ENCODE results near the gene MRPL24. TPM values are rescaled to one million over a fixed set of nuclear protein-coding genes. Genes with fewer than 3 reads are reported as not detected.

Gene MRPL24
- total RNA-seq, 2 donors from 2014 or later = 39.1 to 86.7 TPM

DNA sequence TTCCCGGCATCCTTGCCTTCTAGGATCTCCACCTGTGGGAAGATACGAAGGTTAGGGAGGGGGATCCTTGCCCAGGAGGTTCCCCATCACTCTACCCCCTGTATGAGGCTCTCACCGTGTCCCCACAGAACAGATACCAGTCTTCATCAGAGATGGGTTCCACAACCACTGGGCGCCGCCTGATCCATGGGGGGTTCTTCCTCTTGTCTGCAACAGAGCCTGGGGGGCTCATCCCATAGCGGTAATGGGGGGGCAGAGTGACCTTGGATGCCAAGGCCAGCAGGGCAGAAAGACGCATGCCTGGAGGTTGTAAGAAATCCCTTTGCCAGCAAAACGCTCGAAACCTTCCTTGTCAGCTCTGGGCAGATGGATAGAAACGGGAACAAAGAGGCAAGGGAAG is 2.5 kb downstream of the MRPL24 start:
- no peaks in the 10 kb centered on the region for H3K4me1 ChIP-seq
- H3K9me3 ChIP-seq = no peaks in the 10 kb centered on the region
- peaks cover 3% of the 10 kb centered on the region for H3K36me3 ChIP-seq
- H3K27me3 ChIP-seq = no peaks in the 10 kb centered on the region
- no peak overlapping the region for H3K9ac ChIP-seq (ENCODE audit: low read depth in 2 of 2, low read length in 2 of 2)
- H3K4me3 ChIP-seq = no peak overlapping the region
- no peak overlapping the region for H3K27ac ChIP-seq
- no peak for DNase-seq
- intact Hi-C loops (cut with DNase I) = loop anchor here (5.0 kb wide), 1 partner anchor 34 kb away; no protein-coding TSS in a partner anchor
- TF ChIP-seq, protein P1, sequence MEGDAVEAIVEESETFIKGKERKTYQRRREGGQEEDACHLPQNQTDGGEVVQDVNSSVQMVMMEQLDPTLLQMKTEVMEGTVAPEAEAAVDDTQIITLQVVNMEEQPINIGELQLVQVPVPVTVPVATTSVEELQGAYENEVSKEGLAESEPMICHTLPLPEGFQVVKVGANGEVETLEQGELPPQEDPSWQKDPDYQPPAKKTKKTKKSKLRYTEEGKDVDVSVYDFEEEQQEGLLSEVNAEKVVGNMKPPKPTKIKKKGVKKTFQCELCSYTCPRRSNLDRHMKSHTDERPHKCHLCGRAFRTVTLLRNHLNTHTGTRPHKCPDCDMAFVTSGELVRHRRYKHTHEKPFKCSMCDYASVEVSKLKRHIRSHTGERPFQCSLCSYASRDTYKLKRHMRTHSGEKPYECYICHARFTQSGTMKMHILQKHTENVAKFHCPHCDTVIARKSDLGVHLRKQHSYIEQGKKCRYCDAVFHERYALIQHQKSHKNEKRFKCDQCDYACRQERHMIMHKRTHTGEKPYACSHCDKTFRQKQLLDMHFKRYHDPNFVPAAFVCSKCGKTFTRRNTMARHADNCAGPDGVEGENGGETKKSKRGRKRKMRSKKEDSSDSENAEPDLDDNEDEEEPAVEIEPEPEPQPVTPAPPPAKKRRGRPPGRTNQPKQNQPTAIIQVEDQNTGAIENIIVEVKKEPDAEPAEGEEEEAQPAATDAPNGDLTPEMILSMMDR (IDR thresholded peaks at IDR 0.05) = no peak

GRCh38 chr1:156733989-156734584 is 6.8 kb downstream of the MRPL24 start:
- DNase-seq = no peak
- Histone ChIP-seq H3K27me3 (no peaks in the 10 kb centered on the region), H3K9me3 (no peaks in the 10 kb centered on the region), H3K9ac (ENCODE audit: low read depth in 2 of 2, low read length in 2 of 2) (no peak overlapping the region), H3K27ac (no peak overlapping the region), H3K36me3 (peaks cover 3% of the 10 kb centered on the region), H3K4me1 (no peaks in the 10 kb centered on the region), H3K4me3 (no peak overlapping the region)
- intact Hi-C loops (cut with DNase I) = no loop called here
- TF ChIP-seq, protein P1 (IDR thresholded peaks at IDR 0.05) = no peak

DNA sequence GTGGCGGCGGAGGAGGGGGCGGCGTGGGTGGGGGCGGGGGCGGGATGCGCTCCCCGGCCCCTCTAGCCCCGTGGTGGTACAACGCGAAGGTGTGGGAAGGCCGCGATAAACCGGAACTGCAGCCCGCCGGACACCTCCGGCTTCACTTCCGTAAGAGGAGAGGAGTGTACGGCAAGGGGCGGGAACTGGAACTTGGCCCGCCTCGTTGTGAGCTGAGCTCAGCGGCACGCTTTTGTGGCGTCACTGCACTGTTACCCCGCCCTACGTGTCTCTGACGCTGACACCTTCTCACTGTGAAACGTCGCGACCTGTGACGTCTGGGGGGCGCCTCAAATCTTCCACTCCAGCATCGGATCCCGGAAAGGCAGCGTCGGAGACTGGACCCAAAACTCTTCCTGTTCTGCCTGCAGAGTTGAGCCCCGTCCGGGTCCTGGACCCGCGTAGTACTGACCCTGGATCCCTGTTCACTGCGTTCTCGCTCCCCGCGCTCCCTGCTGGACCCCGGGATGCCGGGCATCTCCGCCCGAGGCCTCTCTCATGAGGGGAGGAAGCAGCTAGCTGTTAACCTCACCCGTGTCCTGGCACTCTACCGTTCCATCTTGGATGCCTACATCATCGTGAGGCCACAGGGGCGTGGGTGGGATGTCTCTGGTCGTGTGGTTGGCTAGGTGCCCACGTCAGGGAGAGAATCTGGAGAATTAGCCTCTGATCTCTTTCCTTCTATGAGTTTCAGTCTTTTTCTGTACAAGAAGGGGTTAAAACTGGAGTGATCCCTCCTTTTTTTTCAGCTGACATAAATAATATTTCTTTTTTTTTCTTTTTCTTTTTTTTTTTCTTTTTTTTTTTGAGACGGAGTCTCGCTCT is 12.1 kb downstream of the MRPL24 start, which contains the start of gene ISG20L2:
ISG20L2 (minus strand) TSS at position 168 of the 864 bp plus-strand sequence. CDS start 1,114 bp downstream, outside the sequence.
- TF ChIP-seq, protein P1 (IDR thresholded peaks at IDR 0.05) = no peak
- intact Hi-C loops (cut with DNase I) = loop anchor here (5.0 kb wide), 1 partner anchor 38 kb away; the partner anchor contains the start of gene PRCC
- Histone ChIP-seq H3K9me3 (no peaks in the 10 kb centered on the region), H3K27ac (peak within 1 kb of the TSS; percentile 91), H3K4me1 (peaks cover 28% of the 10 kb centered on the region), H3K4me3 (peak within 1 kb of the TSS; percentile 89), H3K27me3 (no peaks in the 10 kb centered on the region), H3K36me3 (no peaks in the 10 kb centered on the region), H3K9ac (ENCODE audit: low read depth in 2 of 2, low read length in 2 of 2) (peak within 1 kb of the TSS; percentile 89 to 97)
- DNase-seq = peak; percentile 96

- Histone ChIP-seq H3K4me3 (peak within 1 kb of the TSS; percentile 89), H3K4me1 (peaks cover 28% of the 10 kb centered on the region), H3K27me3 (no peaks in the 10 kb centered on the region), H3K9ac (ENCODE audit: low read depth in 2 of 2, low read length in 2 of 2) (peak within 1 kb of the TSS; percentile 89 to 97), H3K27ac (peak within 1 kb of the TSS; percentile 91), H3K36me3 (peaks cover 5% of the 10 kb centered on the region), H3K9me3 (no peaks in the 10 kb centered on the region)
- intact Hi-C loops (cut with DNase I) = loop anchor here (5.0 kb wide), 1 partner anchor 39 kb away; the partner anchor contains the start of gene PRCC
- TF ChIP-seq, protein P1 (IDR thresholded peaks at IDR 0.05) = no peak
- peak; percentile 89 for DNase-seq
Measured at GRCh38 chr1:156727926-156728598, 12.8 kb downstream of the MRPL24 start, which contains the start of gene METTL25B. Gene METTL25B (plus strand): TSS chr1:156728469. CDS start chr1:156729105, 636 bp downstream.

GRCh38 chr1:156727492-156727891 is 13.4 kb downstream of the MRPL24 start:
- H3K9me3 ChIP-seq = no peaks in the 10 kb centered on the region
- peaks cover 10% of the 10 kb centered on the region for H3K36me3 ChIP-seq
- H3K4me1 ChIP-seq = peaks cover 28% of the 10 kb centered on the region
- H3K4me3 ChIP-seq = peak overlapping the region; percentile 89
- intact Hi-C loops (cut with DNase I) = loop anchor here (5.0 kb wide), 1 partner anchor 40 kb away; the partner anchor contains the start of gene PRCC
- DNase-seq = no peak
- H3K27me3 ChIP-seq = no peaks in the 10 kb centered on the region
- TF ChIP-seq, protein P1 (IDR thresholded peaks at IDR 0.05) = no peak
- H3K9ac ChIP-seq (ENCODE audit: low read depth in 2 of 2, low read length in 2 of 2) = peak overlapping the region; percentile 84 to 97
- H3K27ac ChIP-seq = peak overlapping the region; percentile 91

Measured in colonic mucosa (tissue), 4 donors.